GM12878 (cell line): ENCODE measurements around the gene SERINC5. TPM values are rescaled to one million over a fixed set of nuclear protein-coding genes. Genes with fewer than 3 reads are reported as not detected.

Experiments
- TCF12 ChIP-seq: IDR thresholded peaks from 2 replicates; pipeline ENCODE4 v1.6.1; 2011; ENCODE audit warnings: low read depth, mild to moderate bottlenecking, low read length
- polyA plus RNA-seq, 11 experiments: library from polyadenylated mRNA; depleted of rRNA in 4 of 11; unstranded in 6 of 11; stranded (reverse) in 5 of 11; fragments of >200 nt; fragmentation: Nextera tagmentation in 4 of 11; fragmentation: Illumina TruSeq in 1 of 11; extraction: Ambion mirVana in 4 of 11; extraction: Trizol in 1 of 11; gene quantifications; 1 replicate in 1 of 11; 2 replicates in 10 of 11; pipeline versions ENCODE4 v1.2.1 to v1.2.3, GENCODE V29; 2011 to 2016; ENCODE audit warnings: inconsistent platforms in 2 of 11, missing spikeins in 2 of 11, low read depth in 1 of 11
- total RNA-seq, 4 experiments: library from RNA; depleted of rRNA in 3 of 4; stranded (reverse); fragments of >200 nt in 3 of 4; fragmentation: Illumina TruSeq in 1 of 4; extraction: Trizol in 1 of 4; gene quantifications; 2 replicates each; pipeline versions ENCODE4 v1.2.1 to v1.2.3, GENCODE V29; 2013 to 2021
- TF ChIP-seq, protein P1 (sequence below): fragments of 450-650 bp; formaldehyde crosslinking; IDR thresholded peaks from 2 replicates; pipeline ENCODE4 v1.4.0; 2022; ENCODE audit warnings: mild to moderate bottlenecking, moderate library complexity
- TF ChIP-seq, protein P2 (sequence below): fragments of 450-650 bp; IDR thresholded peaks from 2 replicates; pipeline ENCODE4 v1.6.1; 2017; ENCODE audit warnings: low read depth, mild to moderate bottlenecking, moderate library complexity
- TF ChIP-seq, protein P3 (sequence below): IDR thresholded peaks from 2 replicates; pipeline ENCODE4 v1.6.1; 2011; ENCODE audit warnings: borderline replicate concordance, low read depth, mild to moderate bottlenecking, moderate library complexity, low read length; ENCODE audit not compliant: insufficient read depth, poor library complexity, severe bottlenecking

Gene SERINC5
- total and polyA plus RNA-seq, 10 of the 15 experiments (the other 5 are each of a cell fraction or from before 2014, with no cell fraction given): 0.66 to 7.0 (median 2.8) TPM

DNA sequence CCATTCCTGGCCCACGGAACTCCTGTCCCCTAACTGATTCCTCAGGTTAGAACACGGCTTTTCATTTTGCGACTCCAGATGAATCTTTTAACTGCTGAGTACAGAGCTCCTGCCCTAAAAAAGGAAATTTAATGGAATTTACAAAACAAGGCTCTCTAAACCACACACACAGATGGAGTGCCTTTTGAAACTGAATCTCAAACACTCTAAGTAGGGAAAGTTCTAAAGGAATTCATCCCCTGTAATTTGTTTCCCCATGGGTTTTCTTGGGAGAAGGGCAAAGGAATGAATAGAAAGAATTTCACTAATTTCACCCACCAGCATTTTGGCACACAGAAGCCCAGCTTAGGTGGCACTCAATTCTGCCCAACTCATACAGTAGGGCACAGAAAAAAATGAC, 114.2 kb downstream of the SERINC5 start (continued):
- TF ChIP-seq, protein P1, sequence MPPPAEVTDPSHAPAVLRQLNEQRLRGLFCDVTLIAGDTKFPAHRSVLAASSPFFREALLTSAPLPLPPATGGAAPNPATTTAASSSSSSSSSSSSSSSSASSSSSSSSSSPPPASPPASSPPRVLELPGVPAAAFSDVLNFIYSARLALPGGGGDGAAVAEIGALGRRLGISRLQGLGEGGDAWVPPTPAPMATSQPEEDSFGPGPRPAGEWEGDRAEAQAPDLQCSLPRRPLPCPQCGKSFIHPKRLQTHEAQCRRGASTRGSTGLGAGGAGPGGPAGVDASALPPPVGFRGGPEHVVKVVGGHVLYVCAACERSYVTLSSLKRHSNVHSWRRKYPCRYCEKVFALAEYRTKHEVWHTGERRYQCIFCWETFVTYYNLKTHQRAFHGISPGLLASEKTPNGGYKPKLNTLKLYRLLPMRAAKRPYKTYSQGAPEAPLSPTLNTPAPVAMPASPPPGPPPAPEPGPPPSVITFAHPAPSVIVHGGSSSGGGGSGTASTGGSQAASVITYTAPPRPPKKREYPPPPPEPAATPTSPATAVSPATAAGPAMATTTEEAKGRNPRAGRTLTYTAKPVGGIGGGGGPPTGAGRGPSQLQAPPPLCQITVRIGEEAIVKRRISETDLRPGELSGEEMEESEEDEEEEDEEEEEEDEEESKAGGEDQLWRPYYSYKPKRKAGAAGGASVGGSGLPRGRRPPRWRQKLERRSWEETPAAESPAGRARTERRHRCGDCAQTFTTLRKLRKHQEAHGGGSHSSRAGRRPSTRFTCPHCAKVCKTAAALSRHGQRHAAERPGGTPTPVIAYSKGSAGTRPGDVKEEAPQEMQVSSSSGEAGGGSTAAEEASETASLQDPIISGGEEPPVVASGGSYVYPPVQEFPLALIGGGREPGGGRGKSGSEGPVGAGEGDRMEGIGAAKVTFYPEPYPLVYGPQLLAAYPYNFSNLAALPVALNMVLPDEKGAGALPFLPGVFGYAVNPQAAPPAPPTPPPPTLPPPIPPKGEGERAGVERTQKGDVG (CRISPR knock-in tag): no peak
- TF ChIP-seq, protein P2, sequence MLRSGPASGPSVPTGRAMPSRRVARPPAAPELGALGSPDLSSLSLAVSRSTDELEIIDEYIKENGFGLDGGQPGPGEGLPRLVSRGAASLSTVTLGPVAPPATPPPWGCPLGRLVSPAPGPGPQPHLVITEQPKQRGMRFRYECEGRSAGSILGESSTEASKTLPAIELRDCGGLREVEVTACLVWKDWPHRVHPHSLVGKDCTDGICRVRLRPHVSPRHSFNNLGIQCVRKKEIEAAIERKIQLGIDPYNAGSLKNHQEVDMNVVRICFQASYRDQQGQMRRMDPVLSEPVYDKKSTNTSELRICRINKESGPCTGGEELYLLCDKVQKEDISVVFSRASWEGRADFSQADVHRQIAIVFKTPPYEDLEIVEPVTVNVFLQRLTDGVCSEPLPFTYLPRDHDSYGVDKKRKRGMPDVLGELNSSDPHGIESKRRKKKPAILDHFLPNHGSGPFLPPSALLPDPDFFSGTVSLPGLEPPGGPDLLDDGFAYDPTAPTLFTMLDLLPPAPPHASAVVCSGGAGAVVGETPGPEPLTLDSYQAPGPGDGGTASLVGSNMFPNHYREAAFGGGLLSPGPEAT: no peak
- TF ChIP-seq TCF12: no peak
- TF ChIP-seq, protein P3, sequence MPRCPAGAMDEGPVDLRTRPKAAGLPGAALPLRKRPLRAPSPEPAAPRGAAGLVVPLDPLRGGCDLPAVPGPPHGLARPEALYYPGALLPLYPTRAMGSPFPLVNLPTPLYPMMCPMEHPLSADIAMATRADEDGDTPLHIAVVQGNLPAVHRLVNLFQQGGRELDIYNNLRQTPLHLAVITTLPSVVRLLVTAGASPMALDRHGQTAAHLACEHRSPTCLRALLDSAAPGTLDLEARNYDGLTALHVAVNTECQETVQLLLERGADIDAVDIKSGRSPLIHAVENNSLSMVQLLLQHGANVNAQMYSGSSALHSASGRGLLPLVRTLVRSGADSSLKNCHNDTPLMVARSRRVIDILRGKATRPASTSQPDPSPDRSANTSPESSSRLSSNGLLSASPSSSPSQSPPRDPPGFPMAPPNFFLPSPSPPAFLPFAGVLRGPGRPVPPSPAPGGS: no peak
